HG02973 (cell line): ENCODE measurements around the gene CPOX.
A peak's percentile ranks its signal among the peaks of the same experiment; 100 is the strongest.

Source experiments
- ATAC-seq: cut with Tn5 transposase; IDR thresholded peaks from one replicate; pipeline ENCODE4 v1.9.1; 2021; ENCODE audit warnings: moderate library complexity; ENCODE audit not compliant: unreplicated experiment

CPOX gene

GRCh38 chr3:98596541-98597500 is 3.4 kb upstream of the CPOX start:
- no peak for ATAC-seq

GRCh38 chr3:98596087-98596486 is 2.7 kb upstream of the CPOX start:
- ATAC-seq, result no peak

GRCh38 chr3:98594628-98595324 is 1.4 kb upstream of the CPOX start:
- ATAC-seq, result no peak

- ATAC-seq, result no peak
Observed at GRCh38 chr3:98592345-98592935, 971 bp downstream of the CPOX start.

GRCh38 chr3:98589331-98590036 is 3.9 kb downstream of the CPOX start:
- no peak for ATAC-seq

- ATAC-seq, result no peak
Observed at GRCh38 chr3:98588065-98588464, 5.3 kb downstream of the CPOX start.

GRCh38 chr3:98587654-98588053 is 5.8 kb downstream of the CPOX start:
- no peak for ATAC-seq

- ATAC-seq, result no peak
Observed at GRCh38 chr3:98584547-98584946, 8.9 kb downstream of the CPOX start.

- no peak for ATAC-seq
Observed at GRCh38 chr3:98583766-98584165, 9.6 kb downstream of the CPOX start.

GRCh38 chr3:98582042-98582441 is 11.4 kb downstream of the CPOX start:
- ATAC-seq, result no peak

- ATAC-seq, result no peak
Observed at GRCh38 chr3:98581474-98581873, 11.9 kb downstream of the CPOX start.

- ATAC-seq, result no peak
Observed at GRCh38 chr3:98580401-98581386, 12.7 kb downstream of the CPOX start.

- no peak for ATAC-seq
Observed at GRCh38 chr3:98577178-98577895, 16.1 kb downstream of the CPOX start.

GRCh38 chr3:98574132-98574531 is 19.3 kb downstream of the CPOX start:
- ATAC-seq, result no peak

GRCh38 chr3:98573181-98573728 is 20.2 kb downstream of the CPOX start:
- ATAC-seq, result peak; percentile 57

GRCh38 chr3:98568402-98568801 is 25.0 kb downstream of the CPOX start:
- ATAC-seq, result no peak

- ATAC-seq, result peak; percentile 32
Observed at GRCh38 chr3:98567666-98568270, 25.6 kb downstream of the CPOX start.

- ATAC-seq, result no peak
Observed at GRCh38 chr3:98565843-98566242, 27.6 kb downstream of the CPOX start.

- ATAC-seq, result peak; percentile 13
Observed at GRCh38 chr3:98565237-98565643, 28.2 kb downstream of the CPOX start.
